B cell (primary cell): ENCODE data around the gene ACSS1. TPM values are rescaled to one million over a fixed set of nuclear protein-coding genes. Genes with fewer than 3 reads are reported as not detected.

Experiments
- ATAC-seq: fragments of 200-7000 bp; cut with Tn5 transposase; one replicate; pipeline ENCODE4 v1.10.0; 2021; ENCODE audit warnings: low read depth, mild to moderate bottlenecking, moderate number of reproducible peaks, moderate library complexity
- CTCF ChIA-PET: fragments of 350-600 bp; sonication (Branson Sonifier 250); formaldehyde crosslinking; loops from one replicate; lab custom pipeline; 2021; ENCODE audit warnings: antibody characterized with exemption, inconsistent platforms; lab: Charles Lee
- POLR2A ChIA-PET: fragments of 350-600 bp; sonication (Branson Sonifier 250); formaldehyde crosslinking; loops from one replicate; lab custom pipeline; 2021; ENCODE audit warnings: antibody characterized with exemption; lab: Charles Lee
- DNase-seq: peaks from one replicate; pipeline ENCODE4 v3.0.0; 2013
- H2AFZ ChIP-seq: 2 replicates; pipeline ENCODE4 v1.6.1; 2012; ENCODE audit warnings: mild to moderate bottlenecking, low read depth, low read length; ENCODE audit not compliant: insufficient read depth, poor library complexity, severe bottlenecking
- H3K27ac ChIP-seq, 2 donors: 1 replicate in 1 of 2; 2 replicates in 1 of 2; pipeline ENCODE4 v1.5.1; 2012 to 2013; ENCODE audit warnings: low read length in 2 of 2, mild to moderate bottlenecking in 2 of 2, moderate library complexity in 1 of 2
- H3K27me3 ChIP-seq, 4 experiments: fragments of 200-600 bp in 1 of 4; sonication (generic) in 1 of 4; replicated peaks in 1 of 4; 1 replicate in 2 of 4; 2 replicates in 2 of 4; pipeline versions ENCODE4 v1.6.1 to v1.7.0; 2013 to 2016; ENCODE audit warnings: low read length in 3 of 4, mild to moderate bottlenecking in 2 of 4, mixed read lengths in 1 of 4, moderate library complexity in 1 of 4; ENCODE audit not compliant: insufficient read depth in 4 of 4, control insufficient read depth in 3 of 4; ENCODE audit errors: control extremely low read depth in 1 of 4
- H3K36me3 ChIP-seq, 2 experiments: replicated peaks in 1 of 2; 1 replicate in 1 of 2; 2 replicates in 1 of 2; pipeline versions ENCODE4 v1.6.1 to v1.7.1; 2013; ENCODE audit warnings: low read length in 1 of 2; ENCODE audit not compliant: insufficient read depth in 2 of 2, control insufficient read depth in 1 of 2; ENCODE audit errors: control extremely low read depth in 1 of 2, extremely low read depth in 1 of 2
- H3K4me1 ChIP-seq, 2 donors: fragments of 200-600 bp in 1 of 2; sonication (generic) in 1 of 2; 1 replicate in 1 of 2; 2 replicates in 1 of 2; pipeline versions ENCODE4 v1.5.1 to v1.6.1; 2013 to 2017; ENCODE audit warnings: low read length in 2 of 2; ENCODE audit not compliant: control insufficient read depth in 2 of 2, insufficient read depth in 2 of 2
- H3K4me2 ChIP-seq: replicated peaks from 2 replicates; pipeline ENCODE3; 2012; ENCODE audit warnings: mild to moderate bottlenecking, low read depth, low read length; ENCODE audit not compliant: poor library complexity, severe bottlenecking
- H3K4me3 ChIP-seq, 5 experiments: fragments of 200-600 bp in 1 of 5; sonication (generic) in 1 of 5; 1 replicate in 3 of 5; 2 replicates in 2 of 5; pipeline versions ENCODE4 v1.5.1 to v1.7.0; 2011 to 2016; ENCODE audit warnings: low read length in 4 of 5, mild to moderate bottlenecking in 4 of 5, low read depth in 2 of 5, control low read depth in 1 of 5, moderate library complexity in 1 of 5; ENCODE audit not compliant: insufficient read depth in 1 of 5; ENCODE audit errors: control extremely low read depth in 1 of 5, extremely low read depth in 1 of 5
- H3K79me2 ChIP-seq: fragments of 200-600 bp; sonication (generic); one replicate; pipeline ENCODE4 v1.6.0; 2016; ENCODE audit warnings: low read length; ENCODE audit not compliant: control insufficient read depth, insufficient read depth
- H3K9ac ChIP-seq: fragments of 200-600 bp; sonication (generic); 2 replicates; pipeline ENCODE4 v1.6.1; 2017; ENCODE audit warnings: mild to moderate bottlenecking, low read length, moderate library complexity
- H3K9me3 ChIP-seq, 3 donors: one replicate each; pipeline versions ENCODE4 v1.6.1 to v1.7.1; 2013; ENCODE audit warnings: low read length in 2 of 3; ENCODE audit not compliant: control insufficient read depth in 2 of 3, insufficient read depth in 1 of 3; ENCODE audit errors: control extremely low read depth in 1 of 3
- H4K20me1 ChIP-seq: 2 replicates; pipeline ENCODE4 v1.6.0; 2012; ENCODE audit warnings: mild to moderate bottlenecking, low read length; ENCODE audit not compliant: insufficient read depth, control insufficient read depth, poor library complexity, severe bottlenecking
- H3K27ac Mint-ChIP-seq: one replicate; pipeline ENCODE4 v1.8.0; 2021; ENCODE audit warnings: mixed read lengths
- H3K27me3 Mint-ChIP-seq: one replicate; pipeline ENCODE4 v1.8.0; 2021; ENCODE audit warnings: mixed read lengths
- H3K4me1 Mint-ChIP-seq: one replicate; pipeline ENCODE4 v1.8.0; 2021; ENCODE audit warnings: mixed read lengths
- H3K4me3 Mint-ChIP-seq: one replicate; pipeline ENCODE4 v1.8.0; 2021; ENCODE audit warnings: mixed read lengths
- H3K9me3 Mint-ChIP-seq: one replicate; pipeline ENCODE4 v1.8.0; 2022; ENCODE audit warnings: mixed read lengths; ENCODE audit not compliant: insufficient read depth
- CTCF ChIP-seq: fragments of 200-600 bp; IDR thresholded peaks from one replicate; pipeline ENCODE4 v1.8.0; 2022; ENCODE audit warnings: antibody characterized with exemption, mild to moderate bottlenecking
- EZH2 ChIP-seq: IDR thresholded peaks from 2 replicates; pipeline ENCODE4 v1.6.1; 2012; ENCODE audit warnings: borderline replicate concordance, low read depth, mild to moderate bottlenecking, moderate library complexity, low read length; ENCODE audit not compliant: insufficient read depth, poor library complexity, severe bottlenecking
- WGBS: methylation state at CpG from one replicate; pipeline ENCODE4 v1.1.5; 2013; ENCODE audit warnings: missing lambda C conversion rate; ENCODE audit not compliant: insufficient coverage; 5-methylcytosine and 5-hydroxymethylcytosine counted together
- intact Hi-C: fragments of 100-400 bp; cut with micrococcal nuclease; formaldehyde crosslinking; loops from one replicate; pipeline ENCODE4 v1.10.0; 2022
- polyA plus RNA-seq: library from polyadenylated mRNA; depleted of rRNA; stranded (reverse); fragments of >200 nt; gene quantifications from 2 replicates; pipeline ENCODE4 v1.2.3, GENCODE V29; 2012
- total RNA-seq, 2 donors: library from RNA; stranded (reverse); fragments of 120-200 nt in 1 of 2; gene quantifications; 1 replicate in 1 of 2; 2 replicates in 1 of 2; pipeline versions ENCODE4 v1.2.3 to v1.2.4, GENCODE V29; 2013 to 2022

The ACSS1 gene
- total and polyA plus RNA-seq, 2 donors (not counting 1 experiment from before 2014, with no cell fraction given), result 82.7 to 95.5 TPM

GRCh38 chr20:24995741-24996448, 62.0 kb downstream of the ACSS1 start:
- Mint-ChIP-seq H3K4me3 (no peak overlapping the region), H3K27ac (no peak overlapping the region), H3K27me3 (no peaks in the 10 kb centered on the region), H3K4me1 (peaks cover 39% of the 10 kb centered on the region), H3K9me3 (no peaks in the 10 kb centered on the region)
- Histone ChIP-seq H3K4me2 (no peak overlapping the region), H3K4me3 (no peak overlapping the region), H3K9me3 (no peaks in the 10 kb centered on the region), H3K4me1 (peaks cover 15 to 29% of the 10 kb centered on the region in 2 donors), H4K20me1 (no peaks in the 10 kb centered on the region), H2AFZ (no peak overlapping the region), H3K79me2 (peaks cover 15% of the 10 kb centered on the region), H3K27ac (no peak overlapping the region), H3K36me3 (no peaks in the 10 kb centered on the region), H3K9ac (no peak overlapping the region), H3K27me3 (no peaks in the 10 kb centered on the region)
- no peak for DNase-seq
- ATAC-seq, result no peak
- WGBS, result 88% methylated on average over 3 of the region's 9 CpGs
- CTCF ChIA-PET, result interaction anchor here (0.8 to 9.8 kb wide), 17 partner anchors 12 to 404 kb away, joined by 3 to 250 read pairs (median 5); partner anchors contain the start of gene ACSS1
- POLR2A ChIA-PET, result interaction anchor here (0.5 to 1.0 kb wide), 2 partner anchors 69 to 701 kb away, joined by 3 to 4 read pairs; no protein-coding TSS in a partner anchor
- no peak for TF ChIP-seq CTCF
- no peak for TF ChIP-seq EZH2
- intact Hi-C loops, result loop anchor here (1.0 kb wide), 3 partner anchors 69 to 403 kb away; no protein-coding TSS in a partner anchor
